H9 (cell line): ENCODE data around the gene DYNLT2B. TPM values are rescaled to one million over a fixed set of nuclear protein-coding genes. Genes with fewer than 3 reads are reported as not detected.

ENCODE experiments used
- DNase-seq: peaks from one replicate; pipeline ENCODE4 v3.0.0-alpha.2; 2017
- H2AFZ ChIP-seq: one replicate; pipeline ENCODE4 v1.6.1; 2013; ENCODE audit warnings: mild to moderate bottlenecking, low read length, control low read depth, moderate library complexity
- H2AK5ac ChIP-seq: 2 replicates; pipeline ENCODE4 v1.6.1; 2013; ENCODE audit warnings: low read length, control low read depth, mixed read lengths; ENCODE audit not compliant: insufficient read length
- H2BK120ac ChIP-seq: one replicate; pipeline ENCODE4 v1.6.1; 2013; ENCODE audit warnings: low read depth, mild to moderate bottlenecking, low read length, control low read depth, inconsistent platforms; ENCODE audit not compliant: poor library complexity, severe bottlenecking
- H2BK12ac ChIP-seq: 2 replicates; pipeline ENCODE4 v1.6.1; 2013; ENCODE audit warnings: low read length, control low read depth, mixed read lengths, low read depth; ENCODE audit not compliant: insufficient read length
- H2BK15ac ChIP-seq: 2 replicates; pipeline ENCODE4 v1.6.1; 2013; ENCODE audit warnings: low read depth, low read length, control low read depth
- H2BK20ac ChIP-seq: one replicate; pipeline ENCODE4 v1.6.1; 2013; ENCODE audit warnings: low read depth, mild to moderate bottlenecking, low read length, control low read depth, inconsistent platforms; ENCODE audit not compliant: poor library complexity, severe bottlenecking
- H2BK5ac ChIP-seq: 2 replicates; pipeline ENCODE4 v1.6.1; 2013; ENCODE audit warnings: low read length, control low read depth, mixed read lengths; ENCODE audit not compliant: insufficient read length
- H3K14ac ChIP-seq: 2 replicates; pipeline ENCODE4 v1.6.1; 2013; ENCODE audit warnings: low read length, control low read depth; ENCODE audit not compliant: insufficient read depth
- H3K18ac ChIP-seq: 2 replicates; pipeline ENCODE4 v1.6.1; 2013; ENCODE audit warnings: low read depth, mild to moderate bottlenecking, mixed read lengths, low read length, control low read depth; ENCODE audit not compliant: insufficient read length
- H3K23ac ChIP-seq: 2 replicates; pipeline ENCODE4 v1.6.1; 2013; ENCODE audit warnings: low read length, control low read depth, mixed read lengths, low read depth; ENCODE audit not compliant: insufficient read length
- H3K23me2 ChIP-seq: 2 replicates; pipeline ENCODE4 v1.6.1; 2013; ENCODE audit warnings: low read depth, mild to moderate bottlenecking, mixed read lengths, low read length, control low read depth; ENCODE audit not compliant: insufficient read length, poor library complexity, severe bottlenecking
- H3K27ac ChIP-seq: 2 replicates; pipeline ENCODE4 v1.5.1; 2013; ENCODE audit warnings: low read length, control low read depth, mixed read lengths, low read depth; ENCODE audit not compliant: insufficient read length
- H3K27me3 ChIP-seq: 2 replicates; pipeline ENCODE4 v1.6.1; 2013; ENCODE audit warnings: low read length, control low read depth, inconsistent platforms; ENCODE audit not compliant: insufficient read depth
- H3K4ac ChIP-seq: 2 replicates; pipeline ENCODE4 v1.6.1; 2013; ENCODE audit warnings: low read depth, mild to moderate bottlenecking, control low read depth, inconsistent platforms, low read length, moderate library complexity
- H3K4me1 ChIP-seq: 2 replicates; pipeline ENCODE4 v1.6.1; 2013; ENCODE audit warnings: low read length, control low read depth, inconsistent platforms; ENCODE audit not compliant: insufficient read depth
- H3K4me2 ChIP-seq: 2 replicates; pipeline ENCODE4 v1.6.1; 2013; ENCODE audit warnings: low read length, control low read depth, mixed read lengths; ENCODE audit not compliant: insufficient read length, insufficient read depth
- H3K56ac ChIP-seq: 2 replicates; pipeline ENCODE4 v1.6.1; 2013; ENCODE audit warnings: low read depth, mild to moderate bottlenecking, mixed read lengths, low read length, control low read depth; ENCODE audit not compliant: insufficient read length
- H3K79me1 ChIP-seq: 2 replicates; pipeline ENCODE4 v1.6.1; 2013; ENCODE audit warnings: low read depth, mild to moderate bottlenecking, moderate library complexity, low read length, control low read depth, inconsistent platforms; ENCODE audit not compliant: insufficient read depth, poor library complexity, severe bottlenecking
- H3K79me2 ChIP-seq: 2 replicates; pipeline ENCODE4 v1.6.1; 2013; ENCODE audit warnings: low read length, control low read depth, inconsistent platforms; ENCODE audit not compliant: insufficient read depth
- H3K9ac ChIP-seq: 2 replicates; pipeline ENCODE4 v1.6.1; 2013; ENCODE audit warnings: low read length, control low read depth, mixed read lengths; ENCODE audit not compliant: insufficient read length; ENCODE audit errors: extremely low read depth
- H3K9me3 ChIP-seq: one replicate; pipeline ENCODE4 v1.6.1; 2013; ENCODE audit warnings: low read depth, low read length, inconsistent platforms; ENCODE audit not compliant: control insufficient read depth
- H3T11ph ChIP-seq: one replicate; pipeline ENCODE4 v1.6.1; 2013; ENCODE audit warnings: mild to moderate bottlenecking, low read length, control low read depth, inconsistent platforms
- H4K20me1 ChIP-seq: one replicate; pipeline ENCODE4 v1.6.1; 2013; ENCODE audit not compliant: control insufficient read depth, insufficient read length, insufficient read depth
- H4K5ac ChIP-seq: 2 replicates; pipeline ENCODE4 v1.6.1; 2013; ENCODE audit warnings: low read depth, mild to moderate bottlenecking, mixed read lengths, low read length, control low read depth; ENCODE audit not compliant: insufficient read length
- H4K8ac ChIP-seq: replicated peaks from 2 replicates; pipeline ENCODE4 v1.6.1; 2013; ENCODE audit warnings: low read length, control low read depth, mixed read lengths, low read depth; ENCODE audit not compliant: insufficient read length
- H4K91ac ChIP-seq: 2 replicates; pipeline ENCODE4 v1.6.1; 2013; ENCODE audit warnings: low read depth, mild to moderate bottlenecking, moderate library complexity, mixed read lengths, low read length, control low read depth; ENCODE audit not compliant: insufficient read length
- H3K27ac Mint-ChIP-seq, 3 experiments: 2 replicates in 2 of 3; 3 replicates in 1 of 3; pipeline ENCODE4 v1.8.0; 2020 to 2021; ENCODE audit warnings: mixed read lengths in 3 of 3, mild to moderate bottlenecking in 1 of 3, moderate library complexity in 1 of 3
- H3K27me3 Mint-ChIP-seq: 2 replicates; pipeline ENCODE4 v1.8.0; 2021; ENCODE audit warnings: low read depth, mild to moderate bottlenecking, moderate library complexity, mixed read lengths
- H3K36me3 Mint-ChIP-seq, 3 experiments: 2 replicates in 2 of 3; 3 replicates in 1 of 3; pipeline ENCODE4 v1.8.0; 2020 to 2021; ENCODE audit warnings: low read depth in 3 of 3, mixed read lengths in 3 of 3; ENCODE audit not compliant: insufficient read depth in 1 of 3
- H3K4me1 Mint-ChIP-seq, 2 experiments: 2 replicates each; pipeline ENCODE4 v1.8.0; 2020; ENCODE audit warnings: mixed read lengths in 2 of 2
- H3K4me3 Mint-ChIP-seq, 2 experiments: 2 replicates in 1 of 2; 3 replicates in 1 of 2; pipeline ENCODE4 v1.8.0; 2020 to 2021; ENCODE audit warnings: mild to moderate bottlenecking in 2 of 2, mixed read lengths in 2 of 2, moderate library complexity in 1 of 2
- H3K9me3 Mint-ChIP-seq, 2 experiments: 2 replicates in 1 of 2; 3 replicates in 1 of 2; pipeline ENCODE4 v1.8.0; 2020; ENCODE audit warnings: mild to moderate bottlenecking in 2 of 2, mixed read lengths in 2 of 2, moderate library complexity in 1 of 2
- CTCF ChIP-seq: fragments of 200-600 bp; sonication (generic); conservative IDR thresholded peaks from 3 replicates; pipeline ENCODE4 v1.8.0; 2021; ENCODE audit warnings: antibody characterized with exemption, mild to moderate bottlenecking
- WGBS: extraction: QIAGEN DNeasy Blood & Tissue Kit; methylation state at CpG from one replicate; pipeline ENCODE4 v1.1.7; 2013; ENCODE audit warnings: missing lambda C conversion rate, low lambda C conversion rate, mixed read lengths; ENCODE audit not compliant: insufficient read length; ENCODE audit errors: extremely low coverage; 5-methylcytosine and 5-hydroxymethylcytosine counted together
- total RNA-seq: library from RNA; stranded (reverse); gene quantifications from 2 replicates; pipeline ENCODE4 v1.2.1, GENCODE V29; 2021

The DYNLT2B gene
- total RNA-seq, 1 experiment from 2014 or later: 12.4 TPM

GRCh38 chr3:196255776-196256175 is 62.3 kb downstream of the DYNLT2B start:
- no peaks in the 10 kb centered on the region for H3K79me1 ChIP-seq
- no peak overlapping the region for H4K91ac ChIP-seq
- no peak overlapping the region for H3T11ph ChIP-seq
- H3K4ac ChIP-seq: no peak overlapping the region
- no peak overlapping the region for H4K5ac ChIP-seq
- no peak overlapping the region for H3K4me3 Mint-ChIP-seq
- no peaks in the 10 kb centered on the region for H3K4me1 ChIP-seq
- H2BK15ac ChIP-seq: no peak overlapping the region
- no peak overlapping the region for H3K27ac ChIP-seq
- no peaks in the 10 kb centered on the region for H3K79me2 ChIP-seq
- no peak overlapping the region for H3K23ac ChIP-seq
- no peak overlapping the region for H4K8ac ChIP-seq
- peaks cover 0 to under 1% of the 10 kb centered on the region in 2 experiments; a peak in 1 of 5 replicates for H3K9me3 Mint-ChIP-seq
- peaks cover 2 to 19% (median 3%) of the 10 kb centered on the region in 3 experiments; a peak in 6 of 7 replicates for H3K36me3 Mint-ChIP-seq
- H3K27me3 ChIP-seq: no peaks in the 10 kb centered on the region
- no peak overlapping the region for H3K4me2 ChIP-seq
- H2AFZ ChIP-seq: no peak overlapping the region
- no peak overlapping the region for H2BK12ac ChIP-seq
- no peak overlapping the region for H3K14ac ChIP-seq
- WGBS: no CpG with 5 or more reads among the region's 1 CpG
- H2AK5ac ChIP-seq: no peak overlapping the region
- DNase-seq: no peak
- H3K9me3 ChIP-seq: no peaks in the 10 kb centered on the region
- no peak for TF ChIP-seq CTCF
- H3K56ac ChIP-seq: no peak overlapping the region
- no peaks in the 10 kb centered on the region for H3K23me2 ChIP-seq
- no peak overlapping the region for H2BK120ac ChIP-seq
- no peaks in the 10 kb centered on the region for H3K4me1 Mint-ChIP-seq
- H3K9ac ChIP-seq: no peak overlapping the region
- H3K27ac Mint-ChIP-seq: peak overlapping the region in 1 of 3 experiments; percentile 65; a peak in 1 of 7 replicates
- H3K18ac ChIP-seq: no peak overlapping the region
- H2BK20ac ChIP-seq: no peak overlapping the region
- H3K27me3 Mint-ChIP-seq: no peaks in the 10 kb centered on the region
- no peaks in the 10 kb centered on the region for H4K20me1 ChIP-seq
- no peak overlapping the region for H2BK5ac ChIP-seq
